Raji (cell line): ENCODE data around the gene RSPH1.

Experiments used
- POLR2A ChIP-seq: IDR thresholded peaks from 2 replicates; pipeline ENCODE4 v1.6.1; 2011; ENCODE audit warnings: low read depth, low read length, control low read depth; ENCODE audit not compliant: insufficient read depth

RSPH1 gene

DNA sequence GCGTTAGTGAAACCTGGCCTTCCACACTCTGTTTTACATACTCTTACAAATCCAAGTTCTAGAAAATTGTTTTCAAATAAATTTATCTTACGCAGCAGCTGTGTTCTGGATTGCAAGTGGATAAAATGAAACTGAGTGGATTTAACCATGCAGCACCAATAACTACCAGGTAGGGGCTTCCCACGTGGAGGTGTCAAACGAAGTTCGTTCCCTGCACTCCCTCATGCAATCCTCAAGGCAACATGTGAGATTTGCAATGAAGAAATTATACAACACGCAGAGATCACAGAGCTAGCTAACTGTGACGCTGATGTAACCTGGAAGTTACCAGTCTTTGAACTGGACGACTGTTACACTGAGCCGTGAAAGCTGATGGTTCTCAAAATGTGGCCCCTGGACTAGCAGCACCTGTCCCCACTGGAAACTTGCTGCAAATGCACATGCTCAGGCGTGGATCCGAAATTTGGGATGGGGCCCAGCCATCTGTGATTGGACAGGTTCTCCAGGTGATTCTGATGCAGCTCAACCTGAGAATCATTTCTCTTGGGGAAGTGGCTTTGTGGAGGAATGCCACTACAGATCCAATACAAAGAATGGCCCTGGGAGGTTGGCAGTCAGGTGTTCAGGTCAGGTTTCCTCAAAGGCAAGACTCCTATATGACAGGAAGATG, 36.3 kb downstream of the RSPH1 start:
- TF ChIP-seq POLR2A, result no peak

DNA sequence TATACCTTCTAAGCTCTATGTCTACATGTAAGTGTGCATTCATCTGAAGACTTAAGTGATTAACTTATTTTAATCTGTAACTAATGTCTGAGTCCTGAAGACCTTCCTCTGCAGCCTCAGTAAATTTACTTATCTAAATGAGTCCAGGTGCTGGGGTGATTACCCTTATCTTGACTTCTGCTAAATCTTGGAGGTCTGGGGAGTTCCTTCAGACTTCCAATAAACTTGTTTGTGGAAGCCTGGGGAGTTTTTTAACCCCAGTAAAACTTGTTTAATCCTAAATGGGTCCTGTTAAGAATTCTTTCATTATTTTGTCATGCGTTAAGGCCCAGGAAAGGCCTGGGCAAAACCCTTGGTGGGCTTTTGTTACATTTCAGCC, 37.0 kb downstream of the RSPH1 start:
- no peak for TF ChIP-seq POLR2A

DNA sequence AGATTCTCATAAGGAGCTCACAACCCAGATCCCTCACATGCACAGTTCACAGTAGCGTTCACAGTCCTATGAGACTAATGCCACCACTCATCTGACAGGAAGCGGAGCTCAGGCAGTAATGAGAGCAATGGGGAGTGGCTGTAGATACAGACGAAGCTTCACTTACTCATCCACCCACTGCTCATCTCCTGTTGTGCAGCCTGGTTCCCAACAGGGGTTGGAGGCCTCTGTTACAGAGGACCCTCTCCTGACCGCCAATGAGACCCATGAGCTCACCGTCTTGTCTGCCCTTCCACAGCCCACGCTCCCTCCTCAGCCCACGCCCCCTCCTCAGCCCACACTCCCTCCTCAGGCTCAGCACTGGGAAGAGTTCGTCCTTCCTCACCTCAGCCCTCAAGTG, 39.6 kb downstream of the RSPH1 start:
- TF ChIP-seq POLR2A, result no peak

DNA sequence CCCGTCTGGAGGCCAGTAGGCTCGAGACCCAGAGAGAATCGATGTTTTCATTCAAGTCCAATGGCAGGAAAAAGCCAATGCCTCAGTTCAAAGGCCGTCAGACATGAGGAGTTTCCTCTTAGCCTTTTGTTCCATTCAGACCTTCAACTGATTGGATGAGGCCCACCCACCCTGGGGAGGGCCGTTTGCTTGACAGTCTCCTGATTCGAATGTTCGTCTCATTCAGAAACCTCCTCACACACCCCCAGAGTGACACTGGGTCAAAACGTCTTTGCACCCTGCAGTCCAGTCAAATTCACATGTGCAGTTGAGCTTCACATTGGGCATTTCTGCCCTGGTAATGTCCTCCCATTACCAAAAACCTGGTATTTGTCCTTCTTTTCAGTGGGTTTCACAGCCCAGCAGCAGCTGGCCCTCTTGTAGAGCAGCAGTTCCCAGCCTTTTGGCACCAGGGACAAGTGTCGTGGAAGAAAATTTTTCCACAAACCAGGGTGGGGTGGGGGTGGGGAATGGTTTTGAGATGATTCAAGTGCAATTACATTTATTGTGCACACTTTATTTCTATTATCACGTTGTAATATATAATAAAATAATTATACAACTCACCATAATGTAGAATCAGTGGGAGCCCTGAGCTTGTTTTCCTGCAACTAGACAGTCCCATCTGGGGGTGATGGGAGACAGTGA, 40.1 kb downstream of the RSPH1 start:
- no peak for TF ChIP-seq POLR2A

DNA sequence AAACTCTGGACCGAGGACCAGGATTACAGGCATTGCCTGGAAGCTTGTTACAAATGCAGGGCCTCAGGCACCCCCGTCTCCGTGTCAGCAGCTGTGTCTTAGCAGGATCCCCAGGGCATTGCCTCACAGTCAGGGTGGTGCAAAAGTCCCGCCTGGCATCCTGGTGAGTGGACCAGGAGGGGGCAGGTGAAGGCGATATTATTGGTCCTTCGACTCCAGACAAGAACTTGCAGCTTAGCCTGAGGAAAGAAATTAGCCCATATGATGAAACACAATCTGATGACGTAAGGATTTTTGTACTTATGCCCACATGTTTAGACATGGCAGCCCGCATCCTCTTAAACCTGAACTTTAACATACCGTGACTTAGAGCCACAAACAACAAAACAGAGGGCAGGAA, 40.8 kb downstream of the RSPH1 start:
- no peak for TF ChIP-seq POLR2A

DNA sequence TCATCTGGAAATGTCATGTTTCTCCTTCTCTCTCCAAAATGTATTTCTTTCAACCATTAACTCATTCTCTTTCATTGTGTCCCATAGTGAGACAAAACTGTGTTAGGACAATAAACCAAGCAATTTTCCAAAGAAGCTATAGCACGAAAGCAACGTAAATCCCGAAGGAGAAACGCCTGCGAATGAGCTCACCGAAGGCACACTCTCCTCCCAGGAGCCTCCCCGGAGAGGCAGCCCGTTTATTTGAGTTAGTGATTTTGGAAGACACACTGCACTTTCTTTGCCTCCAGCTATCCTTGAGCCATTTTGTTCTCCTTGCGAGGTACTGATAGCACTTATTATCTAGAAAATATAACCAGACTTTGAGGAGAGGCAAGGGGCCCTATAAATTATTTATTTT, 41.2 kb downstream of the RSPH1 start:
- no peak for TF ChIP-seq POLR2A

DNA sequence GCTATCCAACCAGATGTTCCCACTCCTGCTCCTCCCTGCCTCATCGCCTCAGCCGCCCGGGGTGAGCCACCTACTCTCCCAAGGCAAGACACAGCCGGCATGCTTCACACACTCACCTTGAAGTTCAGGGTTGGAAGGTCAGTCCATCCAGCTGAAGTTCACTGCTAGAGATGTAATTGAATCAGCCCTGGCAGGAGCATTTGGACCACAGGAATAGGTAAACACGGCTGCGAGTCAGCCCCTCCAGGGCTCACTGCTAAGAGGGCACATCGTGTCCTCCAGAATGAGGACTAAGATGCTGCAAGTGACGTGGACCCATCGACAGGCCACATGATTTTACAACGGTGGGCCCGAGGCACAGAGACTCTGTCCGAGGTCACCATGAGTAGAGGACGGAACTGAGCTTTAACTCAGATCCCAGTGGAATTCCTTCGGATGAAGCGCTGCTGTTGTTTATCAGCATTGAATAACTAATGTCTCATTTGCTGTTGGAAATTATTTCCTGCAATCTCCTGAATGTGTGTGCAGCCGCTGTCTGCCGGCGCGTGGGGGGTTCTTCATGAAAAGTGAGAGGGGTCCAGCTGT, 41.9 kb downstream of the RSPH1 start:
- no peak for TF ChIP-seq POLR2A

DNA sequence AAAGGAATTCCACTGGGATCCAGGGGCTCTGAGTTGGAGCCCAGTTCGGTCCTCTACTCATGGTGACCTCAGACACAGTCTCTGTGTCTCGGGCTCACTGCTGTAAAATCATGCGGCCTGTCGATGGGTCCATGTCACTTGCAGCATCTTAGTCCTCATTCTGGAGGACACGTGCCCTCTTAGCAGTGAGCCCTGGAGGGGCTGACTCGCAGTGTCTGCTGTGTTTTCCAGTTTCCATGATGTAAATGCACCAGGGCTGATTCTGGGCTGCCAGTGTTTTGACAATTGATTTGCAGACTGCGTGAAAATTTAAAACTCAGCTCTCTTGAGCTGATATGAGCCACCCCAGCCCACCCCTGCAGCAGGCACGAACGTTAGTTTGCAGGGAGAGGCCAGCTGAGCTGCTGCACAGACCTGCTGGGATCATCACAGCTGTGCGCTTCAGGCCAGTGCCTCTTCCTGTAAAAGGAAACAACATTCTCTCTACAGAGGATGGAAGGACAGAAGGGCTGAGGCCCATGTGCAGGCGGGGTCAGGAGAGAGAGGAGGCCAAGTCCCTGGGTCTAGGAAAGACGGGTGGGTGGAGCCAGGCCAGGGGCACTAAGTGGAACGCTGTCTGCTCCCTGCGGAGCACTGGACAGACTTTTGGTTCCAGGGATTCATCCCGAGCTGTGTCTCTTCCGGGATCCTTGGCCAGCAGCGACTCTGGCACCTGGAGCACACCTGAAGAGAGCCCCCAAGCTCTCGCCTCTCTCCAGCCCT, 42.6 kb downstream of the RSPH1 start:
- no peak for TF ChIP-seq POLR2A

DNA sequence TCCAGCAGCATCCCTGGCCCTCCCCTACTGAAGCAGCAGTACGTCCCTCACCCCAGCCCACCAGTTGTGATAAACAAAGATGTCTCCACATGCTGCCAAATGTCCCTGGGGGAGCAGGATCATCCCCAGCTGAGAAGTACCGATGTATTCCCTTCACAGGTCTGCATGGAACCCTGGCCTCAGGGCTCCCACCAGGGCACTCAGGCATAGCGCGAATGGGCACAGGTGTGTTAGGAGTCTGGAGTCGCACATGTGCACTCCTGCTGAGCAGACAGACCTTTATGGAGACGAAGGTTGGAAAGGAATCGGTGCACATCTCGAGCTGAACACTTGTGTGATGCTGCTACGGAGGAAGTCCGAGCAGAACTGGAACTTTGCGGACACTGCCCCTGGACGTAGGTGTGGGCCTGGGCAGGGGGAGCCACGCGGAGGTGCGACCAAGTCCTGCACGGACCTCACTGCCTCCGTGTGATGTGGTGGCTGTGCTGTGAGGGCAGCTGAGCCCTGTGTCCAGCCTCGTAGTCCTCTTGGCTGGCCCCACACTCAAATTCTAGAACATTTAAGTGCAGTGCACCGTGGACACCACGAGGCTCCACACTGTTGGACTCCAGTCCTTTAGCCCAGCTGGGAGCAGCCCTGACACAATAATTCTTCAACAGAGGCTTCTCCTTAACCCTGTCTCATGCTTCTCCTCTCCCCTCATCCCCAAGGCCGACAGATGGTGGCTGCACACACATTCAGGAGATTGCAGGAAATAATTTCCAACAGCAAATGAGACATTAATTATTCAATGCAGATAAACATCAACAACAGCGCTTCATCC, 43.4 kb downstream of the RSPH1 start:
- no peak for TF ChIP-seq POLR2A

DNA sequence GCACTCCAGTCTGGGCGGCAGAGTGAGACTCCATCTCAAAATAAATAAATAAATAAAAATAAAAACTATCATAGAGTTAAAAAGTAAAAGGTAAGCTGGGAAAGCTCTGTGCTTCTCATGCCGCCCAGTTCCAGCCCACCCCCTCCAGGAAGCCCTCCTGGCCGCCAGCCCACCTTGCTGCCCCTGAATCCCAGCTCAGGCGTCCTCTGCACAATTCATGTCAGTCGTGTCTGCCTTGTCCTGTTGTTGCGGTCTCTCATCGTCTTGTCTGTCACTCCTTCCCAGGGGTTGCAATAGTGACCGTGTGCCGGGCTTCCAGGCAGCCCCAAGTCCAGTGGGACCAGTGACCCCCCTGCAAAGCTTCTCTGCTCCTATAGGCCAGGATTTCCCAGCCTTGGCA, 44.1 kb downstream of the RSPH1 start:
- TF ChIP-seq POLR2A, result no peak

DNA sequence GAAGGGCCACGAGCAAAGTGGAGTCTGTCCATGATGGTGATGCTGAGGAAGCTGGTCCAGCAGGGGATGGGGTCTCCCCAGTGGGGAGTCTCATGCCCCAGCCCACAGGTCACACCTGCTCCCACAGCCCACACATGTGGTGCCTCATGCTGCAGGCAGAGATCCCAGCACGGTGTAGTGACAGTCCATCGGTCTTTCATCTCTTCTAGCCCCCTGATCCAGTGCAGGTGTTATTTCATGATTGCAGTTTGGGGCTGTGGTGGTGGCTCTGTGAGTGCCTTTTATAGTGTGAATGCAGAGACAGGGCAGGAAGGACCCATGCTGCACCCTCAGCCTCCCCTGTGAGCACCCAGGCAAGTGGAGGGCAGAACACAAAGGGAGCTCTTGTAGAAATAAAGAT, 47.3 kb downstream of the RSPH1 start:
- no peak for TF ChIP-seq POLR2A

DNA sequence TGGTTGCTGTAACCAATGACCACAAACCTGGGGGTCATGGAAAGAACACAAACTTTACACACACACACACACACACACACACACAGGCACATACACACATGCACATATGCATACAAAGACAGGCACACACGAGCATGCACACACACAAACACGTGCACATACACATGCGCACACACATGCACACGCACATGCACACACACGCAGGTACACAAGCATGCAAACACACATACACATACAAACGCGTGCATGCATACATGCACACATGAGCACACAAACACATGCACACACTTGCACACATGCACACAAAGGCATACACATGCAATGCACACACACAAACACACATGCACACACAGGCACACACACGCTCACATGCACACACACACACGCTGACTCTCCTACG, 48.3 kb downstream of the RSPH1 start:
- TF ChIP-seq POLR2A, result no peak

DNA sequence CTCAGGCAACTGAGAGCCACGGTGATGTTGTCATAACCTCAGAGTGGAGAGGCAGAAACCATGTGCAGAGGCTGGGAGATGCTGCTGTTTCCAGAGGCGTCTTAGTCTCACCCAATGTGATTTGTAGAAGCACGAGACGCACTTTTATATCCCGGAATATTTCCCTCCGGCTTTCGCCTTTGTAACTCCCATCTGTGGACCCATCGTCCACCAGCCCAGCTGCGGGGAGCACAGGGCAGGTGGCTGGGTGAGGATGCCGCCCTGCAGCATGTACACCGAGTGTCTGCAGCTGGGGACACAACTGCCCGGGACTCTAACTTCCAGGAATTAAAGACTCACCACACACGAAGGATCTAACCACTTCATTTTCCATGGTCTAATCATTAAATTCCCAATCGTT, 48.8 kb downstream of the RSPH1 start:
- TF ChIP-seq POLR2A, result no peak

DNA sequence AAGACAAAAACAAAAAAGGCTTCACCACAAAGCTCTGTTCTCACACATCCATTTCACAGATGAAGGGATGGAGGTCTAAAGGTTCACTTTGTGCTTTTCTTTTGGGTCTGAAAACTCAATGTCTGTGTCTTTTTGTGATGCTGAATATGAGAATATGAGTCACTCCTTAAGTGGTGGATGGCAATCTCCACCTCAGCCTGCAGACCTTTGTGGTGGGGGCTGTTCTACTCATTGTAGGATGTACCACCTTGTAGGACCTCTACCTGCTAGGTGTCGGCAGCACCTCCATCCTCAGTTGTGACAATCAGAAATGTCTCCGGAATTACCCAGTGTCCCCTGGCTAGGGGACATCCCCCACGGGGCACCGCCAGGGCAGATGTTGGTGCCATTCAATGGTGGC, 49.5 kb downstream of the RSPH1 start:
- TF ChIP-seq POLR2A, result no peak

DNA sequence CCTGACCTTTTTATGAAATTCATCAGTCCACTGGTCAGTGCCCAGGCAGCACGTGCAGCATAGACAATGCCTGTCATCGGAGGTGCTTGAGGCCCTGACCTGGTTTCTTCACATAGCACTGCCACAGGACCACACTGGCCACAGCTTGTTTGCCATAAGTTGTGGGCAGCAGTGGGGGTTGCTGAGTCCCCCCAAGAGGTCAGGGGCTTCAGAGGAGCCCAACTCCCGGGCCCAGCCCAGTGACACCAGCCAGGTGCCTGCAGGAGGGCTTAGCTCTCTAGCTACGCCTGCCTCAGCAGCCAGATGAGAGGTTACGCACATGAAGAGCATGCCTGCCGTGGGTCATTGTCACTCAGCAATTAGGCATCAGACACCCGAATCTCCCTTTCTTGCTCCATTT, 50.7 kb downstream of the RSPH1 start:
- no peak for TF ChIP-seq POLR2A

DNA sequence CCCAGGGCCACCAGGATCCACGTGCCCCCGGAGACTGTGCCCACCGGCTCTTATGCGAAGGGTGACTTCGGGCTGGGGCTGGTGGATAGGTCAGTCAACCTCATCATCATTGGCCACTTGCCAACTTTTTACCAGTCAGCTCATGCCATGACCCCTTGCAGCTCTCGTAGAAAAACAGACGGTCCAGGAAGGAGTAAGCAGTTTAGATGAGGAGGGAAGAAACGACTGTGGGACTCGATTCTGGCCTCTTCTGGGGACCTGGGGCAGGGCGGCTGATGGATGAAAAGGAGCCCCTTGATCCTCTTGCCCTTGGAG, 51.3 kb downstream of the RSPH1 start:
- no peak for TF ChIP-seq POLR2A
